Lung (tissue), 12 donors: Measurements from ENCODE around the gene PCAT7. TPM values are rescaled to one million over a fixed set of nuclear protein-coding genes. Genes with fewer than 3 reads are reported as not detected.

ENCODE experiments used
- ATAC-seq: fragments of 200-7000 bp; cut with Tn5 transposase; one replicate; pipeline ENCODE4 v1.9.1; 2020; ENCODE audit warnings: moderate number of reproducible peaks; ENCODE audit not compliant: insufficient read depth, low FRiP score
- DNase-seq, 3 donors: peaks; one replicate each; pipeline ENCODE4 v3.0.0-alpha.2; 2013 to 2017
- H3K27ac ChIP-seq, 2 donors: one replicate each; pipeline ENCODE4 v1.5.1; 2013; ENCODE audit warnings: mild to moderate bottlenecking in 2 of 2, moderate library complexity in 2 of 2, control low read depth in 1 of 2, inconsistent platforms in 1 of 2, low read depth in 1 of 2, low read length in 1 of 2
- H3K27me3 ChIP-seq, 3 donors: one replicate each; pipeline ENCODE4 v1.5.1; 2013; ENCODE audit warnings: low read length in 2 of 3; ENCODE audit not compliant: control insufficient read depth in 3 of 3, insufficient read depth in 3 of 3
- H3K36me3 ChIP-seq, 4 donors: one replicate each; pipeline ENCODE4 v1.5.1; 2013; ENCODE audit warnings: low read length in 4 of 4, mild to moderate bottlenecking in 1 of 4, moderate library complexity in 1 of 4; ENCODE audit not compliant: control insufficient read depth in 4 of 4, insufficient read depth in 4 of 4
- H3K4me1 ChIP-seq, 5 donors: one replicate each; pipeline ENCODE4 v1.5.1; 2013; ENCODE audit warnings: low read length in 5 of 5, mild to moderate bottlenecking in 2 of 5, moderate library complexity in 1 of 5; ENCODE audit not compliant: control insufficient read depth in 5 of 5, insufficient read depth in 5 of 5
- H3K4me3 ChIP-seq: one replicate; pipeline ENCODE4 v1.5.1; 2013; ENCODE audit warnings: mild to moderate bottlenecking, control low read depth, moderate library complexity
- H3K9ac ChIP-seq, 2 donors: one replicate each; pipeline ENCODE4 v1.5.1; 2013; ENCODE audit warnings: low read length in 2 of 2, control low read depth in 1 of 2; ENCODE audit not compliant: insufficient read depth in 1 of 2
- H3K9me3 ChIP-seq, 4 donors: one replicate each; pipeline ENCODE4 v1.5.1; 2013; ENCODE audit warnings: low read length in 3 of 4, mild to moderate bottlenecking in 1 of 4, moderate library complexity in 1 of 4; ENCODE audit not compliant: control insufficient read depth in 4 of 4, insufficient read depth in 3 of 4
- WGBS, 2 donors: extraction: QIAGEN DNeasy Blood & Tissue Kit; methylation state at CpG; one replicate each; pipeline ENCODE4 v1.1.7; 2013; 5-methylcytosine and 5-hydroxymethylcytosine counted together
- polyA plus RNA-seq, 2 donors: library from polyadenylated mRNA; stranded (reverse); fragments of 200-250 nt; gene quantifications; one replicate each; pipeline ENCODE4 v1.2.1, GENCODE V29; 2013
- total RNA-seq, 2 donors: library from RNA; depleted of rRNA in 1 of 2; stranded (reverse); fragments of >200 nt in 1 of 2; gene quantifications; one replicate each; pipeline ENCODE4 v1.2.1, GENCODE V29; 2014 to 2021
- TF ChIP-seq, protein P1 (sequence below): IDR thresholded peaks from 2 replicates; pipeline ENCODE4 v1.5.1; 2012; ENCODE audit warnings: mild to moderate bottlenecking; ENCODE audit errors: control extremely low read depth, extremely low read depth
- donor health status: control.
- donor health status: control.
- donor health status: Bipolar disorder and iron deficiency.
- donor health status: healthy.
- donor health status: DM: yes; HTN: yes; CAD: no.

PCAT7 gene
- total and polyA plus RNA-seq, 4 donors, result 0.09 to 0.28 (median 0.10) TPM; not detected in 1

DNA sequence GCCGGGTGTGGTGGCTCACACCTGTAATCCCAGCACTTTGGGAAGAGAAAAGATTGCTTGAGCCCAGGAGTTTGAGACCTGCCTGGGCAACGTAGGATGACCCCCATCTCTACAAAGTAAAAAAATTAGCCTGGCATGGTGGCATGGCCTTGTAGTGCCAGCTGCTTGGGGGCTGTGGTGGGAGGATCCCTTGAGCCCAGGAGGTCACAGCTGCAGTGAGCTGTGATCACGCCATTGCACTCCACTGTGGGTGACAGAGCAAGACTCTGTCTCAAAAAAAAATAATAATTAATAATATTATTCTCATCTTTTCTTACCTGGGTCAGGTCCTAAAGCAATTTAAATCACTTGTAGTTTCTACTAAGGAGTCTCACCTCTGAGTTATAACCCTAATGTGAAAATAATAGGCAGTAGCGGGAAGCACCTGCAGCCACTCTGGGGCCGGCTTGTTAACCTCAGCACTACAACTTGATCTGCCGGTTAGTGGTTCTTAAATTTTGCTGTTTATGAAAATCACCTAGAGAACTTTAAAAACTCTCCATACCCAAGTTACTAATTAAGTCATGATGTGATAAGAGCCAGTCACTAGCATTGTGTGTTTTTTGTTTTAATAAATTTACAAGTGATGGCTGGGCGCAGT is 29.4 kb upstream of the PCAT7 start:
- Histone ChIP-seq H3K9me3 (no peaks in the 10 kb centered on the region), H3K36me3 (no peaks in the 10 kb centered on the region), H3K9ac (no peak overlapping the region), H3K27ac (no peak overlapping the region), H3K27me3 (no peaks in the 10 kb centered on the region), H3K4me3 (no peak overlapping the region), H3K4me1 (no peaks in the 10 kb centered on the region)
- whole genome bisulfite sequencing, 2 donors, result 87 to 92% methylated on average over 7 of the region's 7 CpGs
- ATAC-seq, result no peak
- TF ChIP-seq, protein P1, sequence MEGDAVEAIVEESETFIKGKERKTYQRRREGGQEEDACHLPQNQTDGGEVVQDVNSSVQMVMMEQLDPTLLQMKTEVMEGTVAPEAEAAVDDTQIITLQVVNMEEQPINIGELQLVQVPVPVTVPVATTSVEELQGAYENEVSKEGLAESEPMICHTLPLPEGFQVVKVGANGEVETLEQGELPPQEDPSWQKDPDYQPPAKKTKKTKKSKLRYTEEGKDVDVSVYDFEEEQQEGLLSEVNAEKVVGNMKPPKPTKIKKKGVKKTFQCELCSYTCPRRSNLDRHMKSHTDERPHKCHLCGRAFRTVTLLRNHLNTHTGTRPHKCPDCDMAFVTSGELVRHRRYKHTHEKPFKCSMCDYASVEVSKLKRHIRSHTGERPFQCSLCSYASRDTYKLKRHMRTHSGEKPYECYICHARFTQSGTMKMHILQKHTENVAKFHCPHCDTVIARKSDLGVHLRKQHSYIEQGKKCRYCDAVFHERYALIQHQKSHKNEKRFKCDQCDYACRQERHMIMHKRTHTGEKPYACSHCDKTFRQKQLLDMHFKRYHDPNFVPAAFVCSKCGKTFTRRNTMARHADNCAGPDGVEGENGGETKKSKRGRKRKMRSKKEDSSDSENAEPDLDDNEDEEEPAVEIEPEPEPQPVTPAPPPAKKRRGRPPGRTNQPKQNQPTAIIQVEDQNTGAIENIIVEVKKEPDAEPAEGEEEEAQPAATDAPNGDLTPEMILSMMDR, result no peak
- DNase-seq, result no peak

GRCh38 chr9:94526271-94526670 is 28.6 kb upstream of the PCAT7 start:
- H3K27me3 ChIP-seq, result no peaks in the 10 kb centered on the region
- 97 to 98% methylated on average over 1 of the region's 1 CpG for WGBS, 2 donors
- DNase-seq (no peak), ATAC-seq (no peak)
- H3K4me1 ChIP-seq, result no peaks in the 10 kb centered on the region
- H3K27ac ChIP-seq, result no peak overlapping the region
- H3K36me3 ChIP-seq, result no peaks in the 10 kb centered on the region
- no peaks in the 10 kb centered on the region for H3K9me3 ChIP-seq
- TF ChIP-seq, protein P1, result no peak
- H3K4me3 ChIP-seq, result no peak overlapping the region
- no peak overlapping the region for H3K9ac ChIP-seq

- Histone ChIP-seq H3K9ac (no peak overlapping the region), H3K27ac (no peak overlapping the region), H3K27me3 (no peaks in the 10 kb centered on the region), H3K36me3 (no peaks in the 10 kb centered on the region), H3K4me1 (no peaks in the 10 kb centered on the region), H3K9me3 (no peaks in the 10 kb centered on the region), H3K4me3 (no peak overlapping the region)
- 76 to 89% methylated on average over 1 of the region's 1 CpG for WGBS, 2 donors
- DNase-seq (no peak), ATAC-seq (no peak)
- TF ChIP-seq, protein P1, result no peak
Measured at GRCh38 chr9:94526951-94527350, 27.9 kb upstream of the PCAT7 start.

- no peak for ATAC-seq
- 90 to 93% methylated on average over 4 of the region's 4 CpGs for WGBS, 2 donors
- H3K27ac ChIP-seq, result no peak overlapping the region
- no peak overlapping the region for H3K4me3 ChIP-seq
- no peaks in the 10 kb centered on the region for H3K27me3 ChIP-seq
- H3K36me3 ChIP-seq, result no peaks in the 10 kb centered on the region
- no peaks in the 10 kb centered on the region for H3K4me1 ChIP-seq
- DNase-seq, result no peak
- H3K9me3 ChIP-seq, result no peaks in the 10 kb centered on the region
- H3K9ac ChIP-seq, result no peak overlapping the region
- TF ChIP-seq, protein P1, result no peak
Measured at GRCh38 chr9:94528886-94529285, 26.0 kb upstream of the PCAT7 start.
